DMS79 (cell line): ENCODE data around the gene ZNG1A.
"Not testable (repeated sequence)": the region's sequence is repeated elsewhere in the genome, so short reads cannot be mapped to it uniquely, and the experiment has no call there.

Source experiments
- DNase-seq: peaks from one replicate; lab custom pipeline; 2025; lab: John Stamatoyannopoulos, UW

ZNG1A gene

DNA sequence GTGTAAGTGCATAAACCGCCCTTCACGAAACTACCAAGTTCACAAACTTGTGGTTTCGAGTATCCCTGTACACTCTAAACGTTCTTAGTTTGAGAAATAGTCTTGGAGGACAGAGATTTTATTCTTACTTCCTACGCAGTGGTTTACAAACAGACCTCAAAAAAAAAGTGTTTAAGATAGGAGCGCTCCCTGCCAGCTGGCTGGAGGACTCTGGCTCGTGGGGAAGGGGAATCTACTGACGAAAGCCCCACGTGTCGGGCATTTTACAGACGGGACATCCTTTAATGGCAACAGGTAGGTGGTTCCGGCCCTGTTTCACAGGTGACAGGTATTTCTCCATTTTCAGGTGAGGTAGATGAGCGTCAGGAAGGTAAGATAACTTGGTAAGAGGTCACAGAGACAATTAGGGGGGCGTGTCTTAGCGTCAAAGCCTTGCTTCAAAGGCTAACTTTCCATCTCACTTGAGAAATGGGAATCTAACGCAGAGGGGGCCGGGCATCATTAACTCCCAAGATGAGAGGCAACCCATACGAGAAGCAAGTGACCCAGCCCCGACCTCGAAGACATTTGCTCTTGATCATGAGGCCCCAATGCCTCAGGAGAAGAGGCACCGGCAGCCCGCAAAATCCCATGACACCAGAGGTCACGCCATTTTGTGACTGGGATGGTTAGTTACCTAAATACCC is 573 bp downstream of the ZNG1A start:
- DNase-seq: not testable (repeated sequence)

DNA sequence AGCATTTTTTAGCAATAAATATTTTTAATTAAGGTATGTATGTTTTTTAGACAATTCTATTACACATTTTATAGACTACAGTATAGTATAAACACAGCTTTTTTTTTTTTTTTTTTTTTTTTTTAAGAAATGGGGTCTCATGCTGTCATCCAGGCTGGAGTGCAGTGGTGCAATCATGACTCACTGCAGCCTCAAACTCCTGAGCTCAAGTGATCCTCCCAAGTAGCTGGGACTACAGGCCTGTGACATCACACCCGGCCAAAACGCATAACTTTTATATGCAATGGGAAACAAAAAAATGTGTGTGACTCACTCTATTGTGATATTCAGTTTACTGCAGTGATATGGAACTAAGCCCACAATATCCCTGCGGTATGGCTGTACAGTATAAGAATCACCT is 9.1 kb downstream of the ZNG1A start:
- not testable (repeated sequence) for DNase-seq

DNA sequence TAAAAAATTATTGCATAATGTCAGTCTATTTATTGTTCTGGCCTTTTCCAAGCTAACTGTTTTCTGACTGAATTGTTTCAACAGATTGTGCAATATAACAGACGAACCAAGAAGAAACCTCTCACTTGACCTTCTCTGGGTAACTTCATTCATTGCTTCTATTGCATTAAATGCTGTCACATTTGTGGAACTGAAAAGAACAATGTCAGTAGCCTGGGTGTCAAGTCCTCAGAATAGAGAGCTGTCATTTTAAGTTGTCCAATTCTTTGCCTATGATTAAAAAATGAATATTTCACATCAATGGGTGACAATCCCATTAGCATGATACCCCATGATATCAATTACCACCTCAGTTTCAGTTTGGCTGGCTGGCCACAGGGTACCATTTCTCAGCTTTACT is 19.0 kb downstream of the ZNG1A start:
- DNase-seq: not testable (repeated sequence)

DNA sequence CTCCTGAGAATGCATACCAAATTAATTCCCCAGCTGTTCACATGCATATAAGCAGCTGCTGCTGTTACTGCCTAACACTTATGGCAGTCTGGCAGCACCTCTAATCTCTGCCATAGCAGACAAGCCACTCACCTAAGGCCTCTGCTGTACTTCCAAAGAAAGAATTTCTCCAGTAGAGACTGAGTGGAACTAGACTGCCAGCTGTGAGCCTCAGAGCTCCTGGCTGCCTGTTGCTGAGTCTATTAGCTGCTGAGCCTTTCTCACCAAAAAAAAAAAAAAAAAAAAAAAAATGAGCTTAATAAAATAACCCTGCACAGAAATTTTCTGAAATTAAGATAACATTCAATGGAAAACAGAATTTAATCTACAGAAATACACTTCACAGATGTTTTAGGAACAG is 27.7 kb downstream of the ZNG1A start:
- not testable (repeated sequence) for DNase-seq

DNA sequence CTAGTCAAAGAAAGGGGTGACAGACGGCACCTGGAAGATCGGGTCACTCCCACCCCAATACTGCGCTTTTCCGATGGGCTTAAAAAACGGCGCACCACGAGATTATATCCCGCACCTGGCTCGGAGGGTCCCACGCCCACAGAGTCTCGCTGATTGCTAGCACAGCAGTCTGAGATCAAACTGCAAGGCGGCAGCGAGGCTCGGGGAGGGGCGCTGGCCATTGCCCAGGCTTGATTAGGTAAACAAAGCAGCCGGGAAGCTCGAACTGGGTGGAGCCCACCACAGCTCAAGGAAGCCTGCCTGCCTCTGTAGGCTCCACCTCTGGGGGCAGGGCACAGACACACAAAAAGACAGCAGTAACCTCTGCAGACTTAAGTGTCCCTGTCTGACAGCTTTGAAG is 39.0 kb downstream of the ZNG1A start:
- DNase-seq: not testable (repeated sequence)

DNA sequence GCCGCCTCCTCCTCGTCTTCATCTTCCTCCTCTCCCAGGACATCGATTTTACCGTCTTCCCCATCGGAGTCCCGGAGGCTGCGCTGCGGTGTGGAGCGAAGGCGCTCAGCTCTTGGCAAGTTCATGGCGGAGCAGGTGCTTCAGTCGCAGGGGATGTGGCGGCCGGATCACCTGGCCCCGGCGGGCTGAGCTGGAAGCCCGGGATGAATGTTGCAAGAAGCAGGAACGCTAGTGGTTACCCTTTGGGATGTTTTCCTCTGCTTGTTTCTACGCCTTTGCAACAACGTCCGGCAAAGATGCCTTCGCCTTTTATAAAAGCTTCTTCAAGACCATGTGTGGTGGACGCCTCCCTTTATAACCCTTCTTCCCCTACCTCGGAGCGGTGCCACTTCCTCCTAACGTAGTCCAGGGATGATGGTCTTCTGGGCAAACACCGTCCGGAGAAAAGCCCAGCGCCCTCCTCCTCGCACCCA is 60.8 kb downstream of the ZNG1A start, which contains the start of gene FOXD4:
TSS of gene FOXD4 (minus strand) at position 423 of the 473 bp plus-strand sequence. CDS start at position 125, 298 bp downstream.
- not testable (repeated sequence) for DNase-seq

DNA sequence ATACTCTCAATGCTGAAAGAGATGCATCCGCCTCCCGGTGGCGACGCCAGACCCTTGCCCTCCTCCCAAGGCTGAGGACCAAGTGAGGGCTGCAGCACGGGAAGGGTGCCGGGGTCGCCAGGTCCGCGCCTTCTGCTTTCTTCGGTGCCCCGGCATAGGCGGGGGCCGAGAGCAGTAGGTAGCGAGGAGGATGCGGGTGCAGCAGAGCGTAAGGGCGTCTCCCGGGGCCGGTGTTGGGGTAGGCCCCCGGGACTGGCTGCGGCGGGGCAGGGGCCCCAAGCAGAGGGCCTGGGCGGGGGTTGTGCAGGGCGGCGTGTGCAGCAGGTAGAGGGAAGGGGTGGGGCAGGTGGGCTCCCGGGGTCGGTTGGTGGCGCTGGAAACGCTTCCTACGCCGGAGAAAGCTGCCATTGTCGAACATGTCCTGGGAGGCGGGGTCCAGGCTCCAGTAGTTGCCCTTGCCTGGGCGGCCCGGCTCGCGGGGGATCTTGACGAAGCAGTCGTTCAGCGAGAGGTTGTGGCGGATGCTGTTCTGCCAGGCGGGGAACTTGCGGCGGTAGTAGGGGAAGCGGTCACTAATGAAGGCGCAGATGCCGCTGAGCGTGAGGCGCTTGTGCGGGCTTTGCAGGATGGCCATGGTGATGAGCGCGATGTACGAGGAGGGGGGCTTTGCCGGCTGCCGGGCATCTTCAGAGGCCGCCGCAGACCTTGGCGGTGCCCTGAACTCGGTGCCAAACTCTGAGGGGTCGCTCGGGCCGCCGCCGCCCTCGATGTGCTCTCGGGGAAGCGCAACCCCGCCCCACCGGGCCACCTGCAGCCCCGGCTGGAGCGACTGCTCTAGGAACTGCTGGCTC is 61.5 kb downstream of the ZNG1A start:
- not testable (repeated sequence) for DNase-seq

DNA sequence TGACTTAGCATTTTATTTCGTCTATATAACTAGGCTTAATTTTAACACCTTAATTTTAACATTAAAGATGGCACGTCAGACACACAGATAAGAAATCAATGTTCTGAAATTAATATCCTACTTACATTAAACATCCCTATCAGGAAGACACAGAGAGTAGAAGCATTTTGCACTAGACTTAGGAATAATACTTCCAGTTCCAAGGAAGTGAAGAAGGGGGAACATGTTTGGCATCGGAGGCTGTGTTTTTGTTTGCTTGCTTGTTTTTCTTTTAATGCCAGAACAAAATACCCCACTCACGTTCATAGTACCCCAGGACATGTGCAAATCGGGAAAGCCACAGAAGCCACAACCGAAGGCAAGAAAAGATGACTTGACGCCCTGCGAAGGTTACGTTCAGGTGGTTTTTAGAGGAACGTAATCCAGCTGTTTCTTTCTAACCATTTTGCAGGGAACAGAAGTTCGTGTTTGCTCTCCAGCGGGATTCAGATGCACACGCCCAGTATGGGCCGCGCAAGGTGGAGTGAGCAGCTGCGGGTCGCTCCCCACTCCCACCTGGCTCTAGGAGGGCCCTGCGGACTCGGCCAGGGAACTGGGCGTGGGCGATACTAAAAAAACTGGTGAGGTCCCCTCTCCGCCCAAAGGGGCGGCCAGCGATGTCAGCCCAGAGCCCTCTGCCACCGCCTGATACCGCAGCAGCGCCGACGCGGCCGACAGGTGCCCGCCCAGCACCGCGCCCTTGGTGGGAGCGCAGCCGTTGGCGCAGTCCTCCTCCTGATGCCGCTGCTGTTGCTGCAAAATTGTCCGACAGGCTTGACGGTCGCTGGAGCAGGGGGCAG is 62.4 kb downstream of the ZNG1A start:
- not testable (repeated sequence) for DNase-seq

DNA sequence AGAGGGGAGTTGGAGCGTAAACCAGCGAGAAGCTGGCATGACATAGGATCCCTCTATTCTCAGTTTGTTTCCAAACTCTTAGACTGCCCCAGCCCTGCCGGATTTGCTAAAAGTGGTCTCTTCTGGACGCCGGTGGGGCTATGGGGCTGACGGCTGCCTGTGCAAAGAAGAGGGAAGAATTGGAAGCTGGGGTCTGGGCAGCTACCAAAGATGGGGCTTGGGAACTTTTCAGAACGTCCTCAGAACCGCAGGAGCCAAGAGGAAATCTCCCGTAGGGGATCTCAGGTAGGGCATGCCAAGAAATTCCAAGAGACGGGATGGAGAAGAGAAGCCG is 63.8 kb downstream of the ZNG1A start:
- not testable (repeated sequence) for DNase-seq

DNA sequence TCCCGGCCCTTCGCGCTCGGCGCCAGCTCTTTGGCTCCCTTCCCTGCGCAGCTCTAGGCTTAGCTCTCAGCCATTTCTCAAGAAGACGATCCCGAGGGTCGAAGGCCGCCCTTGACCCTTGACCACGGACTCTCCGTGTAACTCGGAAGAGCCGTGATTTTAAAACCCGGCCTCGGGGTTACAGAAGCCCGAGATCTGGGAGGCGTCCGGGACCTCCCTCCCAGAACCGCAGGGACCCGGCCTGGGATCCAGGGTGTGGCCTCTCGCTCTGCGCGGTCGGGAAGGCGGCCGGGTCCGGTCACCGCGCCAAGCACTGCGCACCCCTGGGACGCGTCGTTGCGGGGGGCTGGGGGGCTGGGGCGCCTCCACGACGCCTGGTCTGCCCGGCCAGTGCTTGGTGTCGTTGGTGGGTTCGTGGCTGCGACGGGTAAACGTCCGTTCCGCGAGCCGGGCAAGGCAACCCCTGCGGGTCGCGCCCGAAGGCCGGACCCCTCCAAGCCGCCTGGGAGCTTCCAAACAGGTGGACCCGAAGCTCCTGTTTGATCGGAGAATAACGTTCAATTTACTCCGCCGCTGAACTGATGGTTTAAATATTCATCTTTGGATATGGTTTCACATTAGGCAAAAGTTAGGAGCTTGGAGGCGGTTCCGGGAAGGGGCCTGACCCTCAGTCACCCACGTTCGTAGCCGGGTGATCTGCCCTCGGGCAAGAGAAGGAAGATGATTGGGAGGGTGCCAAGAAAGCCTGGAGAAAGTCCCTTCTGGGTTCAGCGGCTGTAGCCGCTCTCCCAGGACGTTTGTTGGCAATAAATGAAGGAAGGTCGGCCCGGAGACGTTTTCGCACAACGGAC is 64.4 kb downstream of the ZNG1A start:
- DNase-seq: peak; percentile 13

DNA sequence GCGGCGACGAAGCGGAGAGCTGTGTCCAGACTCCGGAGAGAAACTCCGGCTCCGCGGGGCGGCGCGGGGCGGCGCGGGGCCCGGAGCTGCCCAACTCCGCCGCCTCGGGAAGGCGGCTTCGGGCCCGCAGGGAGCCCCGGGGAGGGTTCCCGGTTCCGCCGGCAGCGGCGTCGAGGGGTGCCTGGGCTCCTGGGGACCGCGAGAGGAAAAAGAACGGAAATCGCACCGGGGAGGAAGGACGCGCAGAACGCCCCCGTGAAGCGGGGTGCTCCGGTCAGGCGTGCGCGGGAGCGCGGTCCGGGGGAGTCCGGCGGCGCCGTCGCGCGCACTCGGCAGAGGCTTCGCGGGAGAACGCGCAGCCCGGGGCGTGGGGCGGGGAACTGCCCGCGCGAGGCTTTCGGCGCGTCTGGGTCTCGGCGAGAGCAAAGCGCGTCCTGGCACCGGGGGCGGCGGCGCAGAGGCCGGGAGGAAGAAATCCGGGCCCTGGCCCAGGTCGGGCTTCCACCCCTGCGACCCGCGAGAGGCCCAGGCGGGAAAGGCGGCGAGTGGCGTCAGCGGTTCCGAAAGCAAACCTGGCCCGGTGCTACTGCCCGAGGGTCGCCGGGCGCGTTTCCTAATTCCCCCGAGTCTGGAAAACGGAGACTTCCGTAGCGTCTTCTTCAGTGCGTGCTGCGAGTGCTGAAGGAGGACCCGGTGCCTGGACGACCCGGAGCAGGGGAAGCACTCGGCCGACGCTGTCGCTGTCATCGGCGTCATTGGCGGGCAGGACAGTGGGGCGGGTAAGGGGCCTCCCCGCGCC is 65.2 kb downstream of the ZNG1A start:
- peak; percentile 11 for DNase-seq

DNA sequence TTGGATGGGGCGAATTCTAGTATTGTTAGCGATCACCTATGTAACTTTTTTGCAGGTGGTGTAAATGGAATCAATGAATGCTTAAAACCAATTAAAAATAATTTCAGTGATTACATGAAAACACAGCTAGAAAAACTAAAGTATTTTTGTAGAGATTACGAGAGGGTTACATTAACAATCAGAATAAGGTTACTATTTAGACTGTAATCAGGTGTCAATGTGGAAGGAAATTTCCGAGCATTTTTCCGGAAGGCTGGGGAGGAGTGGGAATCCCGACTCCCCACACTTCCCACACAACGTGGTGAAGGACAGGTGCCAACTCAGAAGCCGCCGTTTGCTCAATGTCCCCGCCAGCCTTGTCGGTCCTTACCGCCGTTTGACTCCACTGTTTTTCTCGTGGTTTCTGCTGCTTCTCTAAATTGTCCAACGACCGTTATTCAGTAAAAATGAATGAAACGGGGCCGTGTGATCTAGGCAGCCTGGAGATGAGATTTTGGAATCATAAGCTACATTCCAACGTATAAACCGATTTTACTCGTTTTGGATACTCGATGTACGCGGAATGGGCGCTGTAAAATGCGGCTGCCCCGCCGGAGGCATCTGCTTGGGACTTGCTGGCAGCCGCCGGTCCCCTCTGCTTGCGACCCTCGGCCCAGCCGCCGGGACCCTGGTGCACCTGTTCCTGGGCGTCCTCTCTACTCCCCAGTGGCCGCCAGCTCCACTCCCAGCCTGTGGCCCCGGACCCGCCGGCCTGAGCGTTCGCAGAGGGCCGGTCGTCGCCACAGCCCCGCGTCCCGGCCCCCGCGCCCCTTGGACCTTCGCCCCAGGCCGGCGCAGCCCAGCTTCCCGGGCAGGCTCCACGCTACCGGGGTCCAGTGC is 66.0 kb downstream of the ZNG1A start:
- DNase-seq: not testable (repeated sequence)

DNA sequence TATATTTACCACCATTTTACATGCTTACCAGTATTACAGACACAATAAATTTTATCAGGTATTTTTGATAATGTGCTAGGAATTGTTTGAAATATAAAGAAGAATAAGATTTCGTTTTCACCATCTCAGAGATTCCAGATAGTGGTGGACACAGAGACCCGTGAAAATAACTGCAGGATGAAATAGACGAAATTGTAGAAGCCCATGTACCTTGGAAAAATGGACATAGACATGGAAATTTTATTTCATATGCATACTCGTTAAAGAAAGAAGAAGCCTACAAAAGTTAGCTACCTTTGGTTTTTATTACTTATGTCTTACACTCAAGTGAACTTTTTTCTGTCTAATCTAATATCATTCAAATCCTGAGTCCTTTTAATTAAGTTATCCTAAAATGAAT is 68.2 kb downstream of the ZNG1A start:
- DNase-seq: not testable (repeated sequence)

DNA sequence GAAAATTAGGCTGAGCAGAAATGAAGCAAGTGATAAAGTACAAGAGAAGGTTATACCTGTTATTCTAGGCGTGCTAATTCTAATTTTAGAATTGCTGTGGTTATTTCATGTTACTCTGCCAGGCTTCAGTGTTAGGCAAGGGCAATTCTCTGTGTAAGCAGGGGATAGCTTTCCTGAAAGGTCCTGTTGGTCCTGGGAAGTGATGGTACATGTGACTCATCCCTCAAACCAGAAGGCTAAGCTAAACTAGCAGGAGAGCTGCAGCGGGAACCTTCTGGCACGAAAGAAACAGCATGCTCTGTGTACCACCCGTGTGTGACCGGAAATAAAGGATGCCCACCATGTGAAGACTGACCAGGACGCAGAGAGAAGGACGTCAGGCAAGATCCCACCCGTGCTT is 69.3 kb downstream of the ZNG1A start:
- DNase-seq: not testable (repeated sequence)

DNA sequence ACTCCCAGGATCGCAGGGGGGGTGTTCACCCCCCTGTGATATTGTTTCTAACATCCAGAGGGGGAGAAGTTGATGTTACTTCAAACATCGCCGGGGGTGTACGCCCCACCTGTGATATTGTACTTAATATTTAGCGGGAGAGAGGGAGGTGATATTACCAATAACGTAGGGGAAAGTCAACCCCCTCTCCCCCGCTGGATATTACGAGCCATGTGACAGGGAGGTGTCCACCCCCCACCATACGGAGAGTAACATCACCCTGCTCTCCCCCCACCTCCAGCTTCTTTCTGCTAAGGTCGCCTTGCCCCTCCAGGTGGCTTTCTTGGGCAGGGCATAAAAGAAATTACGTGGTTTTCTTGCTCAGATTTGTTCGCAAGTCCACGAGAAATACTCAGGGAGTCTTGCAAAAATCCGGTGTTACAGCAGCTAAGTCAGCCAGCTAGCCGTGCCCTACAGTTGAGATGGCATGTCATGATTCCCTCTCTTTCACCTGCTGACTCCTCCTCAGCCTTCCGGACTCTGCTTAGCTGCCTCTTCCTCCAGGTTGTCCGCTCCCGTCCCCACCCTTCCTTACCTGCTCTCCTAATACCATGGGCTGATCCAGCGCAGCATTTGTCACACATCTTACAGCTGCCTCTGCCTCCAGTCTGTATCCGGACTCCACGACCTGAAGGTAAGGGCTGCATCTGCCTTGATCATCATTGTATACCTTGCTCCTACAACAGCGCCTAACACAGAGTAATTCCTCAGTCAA is 69.9 kb downstream of the ZNG1A start:
- not testable (repeated sequence) for DNase-seq

DNA sequence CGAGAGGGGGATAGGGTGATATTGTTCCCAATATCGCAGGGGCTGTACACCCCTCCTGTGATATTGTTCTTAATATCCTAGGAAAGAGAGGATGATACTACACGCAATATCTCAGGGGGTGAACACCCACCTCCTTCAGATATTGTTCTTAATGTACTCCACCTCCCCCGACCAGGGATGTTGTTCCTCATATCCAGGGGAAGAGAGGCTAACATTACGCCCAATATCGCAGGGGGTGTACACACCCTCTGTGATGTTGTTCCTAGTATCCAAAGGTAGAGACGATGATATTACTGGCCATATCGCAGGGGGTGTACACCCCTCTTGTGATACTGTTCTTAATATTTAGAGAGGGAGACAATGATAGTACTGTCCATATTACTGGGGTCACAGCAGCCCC is 72.9 kb downstream of the ZNG1A start:
- DNase-seq: not testable (repeated sequence)

DNA sequence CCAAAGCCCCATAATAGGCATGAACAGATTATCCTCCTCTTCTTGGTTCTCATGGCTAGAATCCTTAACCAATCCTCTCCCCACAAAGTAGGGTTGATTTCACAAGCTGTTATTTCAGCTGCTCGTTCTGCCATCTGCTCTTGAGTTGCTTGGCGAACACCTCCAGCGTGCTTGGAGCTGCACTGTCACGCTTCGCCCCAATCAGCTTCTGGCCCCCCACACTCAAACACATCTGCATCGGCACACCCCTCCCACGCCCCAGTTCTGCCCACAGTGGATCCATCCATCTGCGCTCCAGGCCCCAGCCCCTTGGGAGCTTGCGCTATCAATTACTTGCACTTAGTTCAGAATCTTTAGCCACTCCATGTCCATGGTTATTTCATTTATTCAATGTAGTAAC is 78.4 kb downstream of the ZNG1A start:
- DNase-seq: peak; percentile 41

DNA sequence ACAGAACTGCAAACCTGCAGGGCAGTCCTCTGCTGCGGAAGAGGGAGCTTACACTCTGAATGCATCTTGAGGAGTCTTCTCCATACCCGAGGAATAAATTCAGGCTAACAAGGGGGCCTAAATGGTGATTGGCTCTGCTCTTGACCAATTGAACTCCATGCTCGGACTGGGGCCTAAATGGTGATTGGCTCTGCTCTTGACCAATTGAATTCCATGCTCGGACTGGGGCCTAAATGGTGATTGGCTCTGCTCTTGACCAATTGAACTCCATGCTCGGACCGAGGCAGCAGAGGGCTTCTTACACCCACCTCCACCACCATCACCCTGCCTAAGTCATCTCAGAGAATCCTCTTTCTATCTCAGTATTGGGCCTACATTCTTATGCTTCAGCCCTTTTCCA is 79.0 kb downstream of the ZNG1A start:
- DNase-seq: not testable (repeated sequence)

DNA sequence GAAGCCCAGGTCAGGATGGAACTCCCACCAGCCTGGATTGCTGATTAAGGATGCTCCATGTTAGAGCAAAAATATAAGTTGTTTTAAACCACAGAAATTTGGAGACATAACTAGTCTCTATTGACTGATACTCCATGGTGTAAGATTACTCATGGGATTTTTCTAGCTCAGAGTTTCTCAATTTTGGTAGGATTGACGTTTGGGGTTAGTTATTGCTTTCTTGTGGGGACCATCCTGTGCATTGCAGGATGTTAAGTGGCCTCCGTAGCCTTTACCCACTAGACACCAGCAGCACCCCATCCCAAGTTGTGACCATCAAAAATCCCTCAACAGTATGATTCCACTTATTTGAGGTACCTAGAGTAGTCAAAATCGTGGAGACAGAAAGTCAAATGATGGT is 80.1 kb downstream of the ZNG1A start:
- DNase-seq: not testable (repeated sequence)
